GM12874 (cell line): ENCODE data around the gene PIWIL1.

Experiments used
- CTCF ChIP-seq: IDR thresholded peaks from 2 replicates; pipeline ENCODE4 v1.5.1; 2011; ENCODE audit warnings: low read depth, mild to moderate bottlenecking, control low read depth, low read length, moderate library complexity; ENCODE audit not compliant: insufficient read depth

PIWIL1 gene

GRCh38 chr12:130338794-130339601 lies 1.3 kb downstream of the PIWIL1 start:
- no peak for TF ChIP-seq CTCF

- TF ChIP-seq CTCF, result no peak
Observed at GRCh38 chr12:130339951-130340350, 2.3 kb downstream of the PIWIL1 start.

GRCh38 chr12:130342442-130342841 lies 4.8 kb downstream of the PIWIL1 start:
- TF ChIP-seq CTCF, result no peak

- no peak for TF ChIP-seq CTCF
Observed at GRCh38 chr12:130342842-130343241, 5.2 kb downstream of the PIWIL1 start.

- TF ChIP-seq CTCF, result no peak
Observed at GRCh38 chr12:130344529-130344928, 6.8 kb downstream of the PIWIL1 start.

- TF ChIP-seq CTCF, result no peak
Observed at GRCh38 chr12:130345292-130345691, 7.6 kb downstream of the PIWIL1 start.

GRCh38 chr12:130347588-130347987 lies 9.9 kb downstream of the PIWIL1 start:
- TF ChIP-seq CTCF, result no peak
